ENCODE data around the gene STARD13.
"Not testable (repeated sequence)": the region's sequence is repeated elsewhere in the genome, so short reads cannot be mapped to it uniquely, and the experiment has no call there.

The STARD13 gene

DNA sequence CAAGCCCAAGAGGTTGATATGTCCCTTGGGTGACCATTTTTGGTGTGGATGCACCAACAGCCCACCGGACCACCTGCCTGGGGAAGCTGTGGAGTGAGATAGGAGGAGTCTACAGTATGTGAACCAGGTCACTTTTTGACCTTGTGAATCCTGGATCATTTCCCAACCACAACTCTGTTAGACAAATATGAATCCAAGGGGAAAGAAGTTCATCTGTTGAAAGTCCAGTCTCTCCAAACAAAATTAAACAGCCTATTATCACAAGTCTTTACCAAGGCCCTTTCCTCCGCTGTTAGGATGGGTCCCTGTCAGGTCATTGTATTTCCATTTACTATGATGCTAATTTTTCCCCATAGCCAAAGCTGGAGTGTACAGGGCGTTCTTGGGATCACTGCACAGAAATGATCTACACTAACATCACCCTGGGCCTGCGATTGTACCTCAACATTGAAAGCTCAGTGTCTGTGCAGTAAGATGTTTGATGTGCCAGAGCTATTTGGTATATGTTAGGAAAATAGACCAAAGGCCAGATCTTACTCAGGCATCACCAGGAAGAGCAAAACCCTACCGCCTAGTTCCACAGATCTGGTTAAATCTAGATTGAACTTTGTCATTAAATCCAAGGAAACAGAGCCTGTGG lies 117.1 kb downstream of the STARD13 start:
- no peak for DNase-seq (ENCODE audit: low read depth)
- H3K4me3 ChIP-seq (ENCODE audit: control insufficient read depth, low read depth, low read length), result no peak overlapping the region
- no peak for TF ChIP-seq CTCF (IDR thresholded peaks at IDR 0.05; ENCODE audit: control insufficient read depth, insufficient read depth, low read depth, low read length, missing control alignments)

GRCh38 chr13:33167491-33167890 lies 118.1 kb downstream of the STARD13 start:
- no peak for TF ChIP-seq CTCF (IDR thresholded peaks at IDR 0.05; ENCODE audit: control insufficient read depth, insufficient read depth, low read depth, low read length, missing control alignments)
- H3K4me3 ChIP-seq (ENCODE audit: control insufficient read depth, low read depth, low read length), result no peak overlapping the region
- no peak for DNase-seq (ENCODE audit: low read depth)

DNA sequence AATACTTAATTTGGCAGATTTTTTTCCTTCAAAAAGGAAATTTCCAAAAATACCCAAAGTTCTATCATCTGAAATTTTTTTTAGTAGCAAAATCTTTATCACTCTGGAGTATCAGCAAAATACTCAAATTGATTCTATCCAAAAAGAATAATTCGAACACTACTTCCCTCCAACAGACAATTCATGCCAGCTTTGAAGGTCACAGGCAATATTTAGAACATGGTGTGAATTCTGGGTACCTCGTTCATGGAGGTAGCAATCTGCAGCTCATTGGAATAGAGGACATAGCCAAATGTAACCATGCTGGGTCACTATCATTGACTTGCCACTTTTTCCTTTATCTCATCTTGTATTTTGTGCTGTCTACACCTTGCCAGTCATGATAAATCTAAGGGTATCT lies 119.8 kb downstream of the STARD13 start:
- DNase-seq (ENCODE audit: low read depth), result no peak
- no peak overlapping the region for H3K4me3 ChIP-seq (ENCODE audit: control insufficient read depth, low read depth, low read length)
- no peak for TF ChIP-seq CTCF (IDR thresholded peaks at IDR 0.05; ENCODE audit: control insufficient read depth, insufficient read depth, low read depth, low read length, missing control alignments)

GRCh38 chr13:33164331-33164730 lies 121.2 kb downstream of the STARD13 start:
- H3K4me3 ChIP-seq (ENCODE audit: control insufficient read depth, low read depth, low read length), result no peak overlapping the region
- DNase-seq (ENCODE audit: low read depth), result no peak
- TF ChIP-seq CTCF (IDR thresholded peaks at IDR 0.05; ENCODE audit: control insufficient read depth, insufficient read depth, low read depth, low read length, missing control alignments), result no peak

GRCh38 chr13:33162725-33163124 lies 122.8 kb downstream of the STARD13 start:
- H3K4me3 ChIP-seq (ENCODE audit: control insufficient read depth, low read depth, low read length); DNase-seq (ENCODE audit: low read depth): not testable (repeated sequence)

GRCh38 chr13:33158816-33159215 lies 126.7 kb downstream of the STARD13 start:
- no peak for DNase-seq (ENCODE audit: low read depth)
- TF ChIP-seq CTCF (IDR thresholded peaks at IDR 0.05; ENCODE audit: control insufficient read depth, insufficient read depth, low read depth, low read length, missing control alignments), result no peak

GRCh38 chr13:33158271-33158670 lies 127.3 kb downstream of the STARD13 start:
- no peak overlapping the region for H3K4me3 ChIP-seq (ENCODE audit: control insufficient read depth, low read depth, low read length)
- no peak for DNase-seq (ENCODE audit: low read depth)
- no peak for TF ChIP-seq CTCF (IDR thresholded peaks at IDR 0.05; ENCODE audit: control insufficient read depth, insufficient read depth, low read depth, low read length, missing control alignments)

More at GRCh38 chr13:33158816-33159215, 126.7 kb downstream of the STARD13 start:
- no peak overlapping the region for H3K4me3 ChIP-seq (ENCODE audit: control insufficient read depth, low read depth, low read length)
